Measurements from ENCODE around the gene NKX2-8.

DNA sequence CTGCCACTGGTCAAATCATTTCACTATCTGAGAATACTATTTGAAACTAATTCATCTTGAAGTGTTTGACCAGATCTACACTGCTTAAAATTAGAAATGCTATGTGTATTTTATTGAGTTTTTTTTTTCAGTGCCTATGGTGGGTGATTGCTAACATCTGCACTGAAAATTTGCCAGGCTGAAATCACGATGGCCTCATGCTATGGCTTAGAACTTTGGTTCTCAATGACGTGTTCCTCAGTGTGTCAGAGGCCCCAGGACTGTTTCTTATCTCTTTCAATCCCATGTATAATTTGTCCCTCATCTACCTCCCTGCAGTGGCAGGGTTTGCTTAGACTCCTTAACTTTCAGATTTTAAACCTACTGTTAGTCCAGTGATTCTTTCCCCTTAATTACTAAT lies 36.2 kb upstream of the NKX2-8 start:
- TF ChIP-seq, protein P1, sequence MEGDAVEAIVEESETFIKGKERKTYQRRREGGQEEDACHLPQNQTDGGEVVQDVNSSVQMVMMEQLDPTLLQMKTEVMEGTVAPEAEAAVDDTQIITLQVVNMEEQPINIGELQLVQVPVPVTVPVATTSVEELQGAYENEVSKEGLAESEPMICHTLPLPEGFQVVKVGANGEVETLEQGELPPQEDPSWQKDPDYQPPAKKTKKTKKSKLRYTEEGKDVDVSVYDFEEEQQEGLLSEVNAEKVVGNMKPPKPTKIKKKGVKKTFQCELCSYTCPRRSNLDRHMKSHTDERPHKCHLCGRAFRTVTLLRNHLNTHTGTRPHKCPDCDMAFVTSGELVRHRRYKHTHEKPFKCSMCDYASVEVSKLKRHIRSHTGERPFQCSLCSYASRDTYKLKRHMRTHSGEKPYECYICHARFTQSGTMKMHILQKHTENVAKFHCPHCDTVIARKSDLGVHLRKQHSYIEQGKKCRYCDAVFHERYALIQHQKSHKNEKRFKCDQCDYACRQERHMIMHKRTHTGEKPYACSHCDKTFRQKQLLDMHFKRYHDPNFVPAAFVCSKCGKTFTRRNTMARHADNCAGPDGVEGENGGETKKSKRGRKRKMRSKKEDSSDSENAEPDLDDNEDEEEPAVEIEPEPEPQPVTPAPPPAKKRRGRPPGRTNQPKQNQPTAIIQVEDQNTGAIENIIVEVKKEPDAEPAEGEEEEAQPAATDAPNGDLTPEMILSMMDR (IDR thresholded peaks at IDR 0.05): no peak
- no peak for TF ChIP-seq POLR2A (IDR thresholded peaks at IDR 0.05)

Data from body of pancreas (tissue), 4 donors.